Hindlimb muscle (tissue), 1 donor: ENCODE data around the gene AGR3. TPM values are rescaled to one million over a fixed set of nuclear protein-coding genes. Genes with fewer than 3 reads are reported as not detected.
A peak's percentile ranks its signal among the peaks of the same experiment; 100 is the strongest.

Source experiments
- DNase-seq: peaks from one replicate; pipeline ENCODE4 v3.0.0-alpha.2; 2013
- polyA plus RNA-seq: library from polyadenylated mRNA; unstranded; fragments of 120-200 nt; gene quantifications from one replicate; pipeline ENCODE4 v1.2.1, GENCODE V29; 2013; ENCODE audit not compliant: insufficient read length

AGR3 gene
- not detected for polyA plus RNA-seq

DNA sequence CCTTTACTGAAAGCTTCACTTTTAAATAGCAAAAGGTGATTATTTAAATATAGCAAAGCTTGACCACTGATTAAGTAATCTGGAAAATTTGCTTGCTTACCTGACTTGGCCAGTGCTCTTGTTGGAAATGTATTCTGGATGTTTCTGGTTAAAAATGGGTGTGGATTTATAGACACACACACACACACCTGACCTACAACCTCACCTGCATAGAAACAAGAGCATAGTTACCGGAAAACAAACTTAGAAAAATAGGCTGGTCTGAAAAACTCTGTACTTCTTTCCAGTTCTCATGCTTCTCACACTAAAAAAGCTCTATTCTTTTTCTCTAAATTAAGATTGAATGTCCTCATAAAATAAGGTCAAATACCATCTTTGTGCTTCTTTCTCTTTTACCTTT, at the start of gene AGR3:
TSS of gene AGR3 (minus strand) at position 140 of the 400 bp plus-strand sequence. CDS start 3,365 bp downstream, outside the sequence.
- DNase-seq: no peak

GRCh38 chr7:16930946-16931345, 49.2 kb upstream of the AGR3 start:
- no peak for DNase-seq

- DNase-seq: no peak
Observed at GRCh38 chr7:16929146-16929762, 47.5 kb upstream of the AGR3 start.

DNA sequence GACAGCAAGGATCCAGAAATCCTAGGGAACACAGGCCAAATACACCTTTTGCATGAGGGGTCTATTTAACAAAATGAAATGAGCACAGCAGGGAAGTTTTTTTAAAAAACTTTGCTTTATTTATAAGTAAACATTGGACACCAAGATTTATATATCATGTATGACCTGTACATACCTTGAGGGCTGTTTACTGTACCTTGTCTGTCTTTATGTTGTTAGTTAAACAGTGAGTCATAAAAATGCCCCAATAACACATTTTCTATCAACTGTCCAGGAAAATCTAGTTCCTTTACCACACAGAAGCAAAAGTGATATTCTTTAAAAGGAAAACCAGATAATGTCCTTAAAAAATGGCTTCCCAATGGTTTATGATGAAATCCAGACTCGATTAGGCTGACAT, 45.1 kb upstream of the AGR3 start:
- no peak for DNase-seq

DNA sequence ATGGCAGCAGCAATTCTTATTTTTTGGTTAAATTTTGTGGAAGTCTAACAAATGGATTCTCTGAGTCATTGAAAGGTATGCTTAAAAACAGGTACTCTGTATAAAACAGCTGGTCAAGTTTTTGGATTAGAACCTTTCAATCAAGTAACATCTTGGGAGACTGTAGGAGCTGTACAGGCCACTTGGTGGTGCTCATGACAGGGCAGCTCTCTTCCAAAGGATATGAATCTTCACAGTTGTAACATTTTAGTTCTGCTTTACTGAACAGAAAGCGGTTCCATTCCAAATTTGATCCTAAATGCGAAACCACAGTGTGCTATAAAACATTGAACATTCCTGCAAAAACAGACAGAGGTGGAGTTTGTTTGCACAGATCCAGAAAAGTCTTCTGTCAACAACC, 44.5 kb upstream of the AGR3 start:
- DNase-seq: no peak

DNA sequence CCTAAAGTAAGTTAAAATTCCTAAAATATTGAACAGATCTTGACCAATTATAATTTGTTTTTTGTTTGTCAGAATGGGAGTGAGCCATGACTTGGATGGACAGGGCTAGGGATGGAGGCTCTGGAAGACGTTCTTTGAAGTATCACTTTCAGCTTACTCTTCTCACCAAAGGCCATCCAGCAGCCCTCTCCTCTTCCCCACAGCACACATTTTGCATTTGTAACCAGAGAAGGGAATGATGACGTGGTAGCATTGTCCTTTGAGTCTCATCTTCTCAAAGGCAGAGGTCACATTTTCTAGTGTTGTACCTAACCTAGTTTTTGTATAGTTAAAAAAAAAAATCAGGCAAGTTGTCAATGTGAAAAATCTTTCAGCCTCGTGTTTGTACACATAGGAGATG, 43.8 kb upstream of the AGR3 start:
- DNase-seq: no peak

DNA sequence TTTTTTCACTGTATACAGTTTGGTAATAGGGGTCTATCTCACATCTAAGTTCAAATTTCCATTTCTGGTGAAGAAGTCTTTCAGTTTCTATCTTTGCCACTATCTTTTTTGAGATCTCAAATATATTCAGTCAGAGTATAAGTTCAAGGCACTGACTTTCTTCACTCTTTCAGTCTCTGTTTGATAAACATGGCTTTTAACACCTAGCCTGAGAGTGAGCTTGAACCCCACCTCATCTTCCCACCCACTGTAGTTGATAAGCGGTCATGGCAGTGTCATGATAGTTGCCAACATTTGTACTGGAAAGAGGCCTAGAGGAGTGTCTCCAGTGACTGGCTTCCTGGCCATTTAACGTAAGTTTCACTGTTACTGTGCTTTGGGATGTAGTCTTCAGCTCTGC, 41.2 kb upstream of the AGR3 start:
- DNase-seq: no peak

- no peak for DNase-seq
Observed at GRCh38 chr7:16921644-16922257, 40.0 kb upstream of the AGR3 start.

DNA sequence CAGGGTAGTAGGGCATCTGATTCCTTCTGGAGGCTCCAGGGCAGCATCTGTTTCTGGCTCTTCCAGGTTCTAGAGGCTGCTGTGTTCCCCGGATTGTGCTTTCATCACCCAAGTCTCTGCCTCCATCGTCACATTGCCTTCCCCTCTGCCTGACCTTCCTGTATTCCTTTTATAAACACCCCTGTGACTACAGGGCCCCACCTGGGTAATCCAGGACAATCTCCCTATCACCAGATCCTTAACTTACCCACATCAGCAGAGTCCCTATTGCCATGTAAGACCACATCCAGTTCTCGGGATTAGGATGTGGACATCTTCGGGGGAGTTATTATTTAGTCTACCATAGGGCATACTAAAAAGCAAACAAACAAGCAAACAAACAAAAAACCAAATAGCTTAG, 39.4 kb upstream of the AGR3 start:
- no peak for DNase-seq

DNA sequence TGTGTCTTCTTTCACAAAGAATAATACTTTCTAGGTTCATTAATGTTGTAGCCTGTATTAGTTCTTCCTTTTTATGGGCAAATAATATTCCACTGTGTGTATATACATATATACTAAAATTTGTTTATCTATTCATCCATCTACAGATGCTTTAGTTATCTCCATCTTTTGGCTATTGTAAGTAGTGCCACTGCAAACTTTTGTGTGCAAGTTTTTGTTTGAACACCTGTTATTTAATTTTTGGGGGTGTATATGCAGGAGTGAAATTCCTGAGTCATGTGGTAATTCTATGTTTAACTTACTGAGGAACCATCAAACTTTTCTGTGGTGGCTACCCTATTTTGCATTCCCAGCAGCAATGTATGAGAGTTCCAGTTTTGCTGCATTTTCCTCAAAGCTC, 37.7 kb upstream of the AGR3 start:
- DNase-seq: no peak

- peak; percentile 25 for DNase-seq
Observed at GRCh38 chr7:16918288-16918895, 36.6 kb upstream of the AGR3 start.

DNA sequence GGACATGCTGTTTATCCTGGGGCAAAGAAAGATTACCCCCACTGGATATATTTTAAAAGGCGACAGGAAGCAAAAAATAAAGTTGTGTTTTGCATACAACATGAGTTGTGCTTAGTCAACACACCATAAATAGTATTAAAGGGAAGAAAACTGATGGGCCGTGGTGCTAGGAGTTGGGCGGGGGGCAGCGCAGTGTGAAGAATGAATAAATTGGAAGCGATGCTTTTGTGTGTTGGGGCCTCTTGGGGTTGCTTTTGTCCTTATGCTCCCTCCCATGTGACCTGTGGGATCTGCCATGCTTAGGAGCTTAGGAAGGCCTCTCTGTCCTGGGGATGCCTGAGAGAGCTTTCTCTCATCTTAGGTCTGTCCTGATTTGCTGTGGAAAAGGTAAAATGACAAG, 35.0 kb upstream of the AGR3 start:
- DNase-seq: no peak

- no peak for DNase-seq
Observed at GRCh38 chr7:16916105-16916639, 34.4 kb upstream of the AGR3 start.

GRCh38 chr7:16915405-16915804, 33.6 kb upstream of the AGR3 start:
- no peak for DNase-seq

GRCh38 chr7:16914771-16915170, 33.0 kb upstream of the AGR3 start:
- DNase-seq: no peak

DNA sequence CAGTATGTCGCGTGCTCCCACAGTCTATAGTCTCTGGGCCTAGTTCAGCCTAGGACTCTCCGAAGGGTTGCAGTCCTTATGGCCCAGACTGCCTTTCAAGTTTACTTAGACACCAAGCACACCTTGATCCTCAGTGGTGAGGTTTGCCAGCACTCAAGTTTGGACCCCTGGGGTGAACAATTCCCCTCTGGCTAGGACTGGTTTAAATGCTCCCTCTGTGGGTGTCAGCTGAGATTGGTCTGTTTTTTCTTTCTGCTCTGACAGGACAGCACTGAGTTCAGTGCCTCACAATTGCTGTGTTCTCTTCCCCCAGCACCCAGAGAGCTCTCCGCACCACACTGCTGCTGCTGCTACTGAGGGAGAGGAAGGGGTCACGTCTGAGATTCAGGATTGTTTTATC, 31.9 kb upstream of the AGR3 start:
- no peak for DNase-seq

- no peak for DNase-seq
Observed at GRCh38 chr7:16912540-16912939, 30.8 kb upstream of the AGR3 start.

DNA sequence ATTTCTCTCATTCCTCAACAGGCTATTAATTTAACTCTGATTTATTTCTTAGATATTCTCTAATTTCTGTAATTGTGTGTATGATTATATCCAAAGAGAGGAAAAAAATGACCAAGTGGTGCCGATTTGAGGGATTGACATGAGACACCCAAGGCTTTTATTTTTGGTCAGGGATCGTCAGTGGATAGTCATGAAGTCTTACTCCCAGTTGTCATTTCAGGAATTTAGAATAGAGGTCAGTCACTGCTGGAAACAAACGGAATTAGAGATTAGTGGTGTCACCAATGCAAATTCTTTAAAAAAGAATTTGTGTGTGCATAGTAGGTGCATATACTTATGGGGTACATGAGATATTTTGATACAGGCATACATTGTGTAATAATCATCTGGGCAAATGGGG, 26.8 kb upstream of the AGR3 start:
- DNase-seq: no peak

GRCh38 chr7:16905300-16906044, 23.7 kb upstream of the AGR3 start:
- DNase-seq: no peak

DNA sequence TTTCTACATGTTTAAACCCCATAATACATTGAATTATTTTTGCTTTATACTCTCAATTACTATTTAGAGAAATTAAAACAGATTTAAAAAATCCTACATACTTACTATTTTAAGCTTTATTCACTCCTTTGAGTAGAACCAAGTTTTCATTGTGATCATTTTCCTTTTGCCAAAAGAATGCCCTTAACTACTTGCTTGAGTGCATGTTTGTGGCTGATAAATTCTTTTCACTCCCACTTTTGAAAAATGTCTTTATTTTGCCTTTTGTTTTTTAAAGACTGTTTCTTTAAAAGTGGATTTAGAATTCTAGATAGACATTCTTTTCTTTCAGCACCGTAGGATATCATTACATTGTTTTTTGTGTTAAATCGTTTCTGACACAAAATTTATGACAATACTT, 22.3 kb upstream of the AGR3 start:
- DNase-seq: no peak

DNA sequence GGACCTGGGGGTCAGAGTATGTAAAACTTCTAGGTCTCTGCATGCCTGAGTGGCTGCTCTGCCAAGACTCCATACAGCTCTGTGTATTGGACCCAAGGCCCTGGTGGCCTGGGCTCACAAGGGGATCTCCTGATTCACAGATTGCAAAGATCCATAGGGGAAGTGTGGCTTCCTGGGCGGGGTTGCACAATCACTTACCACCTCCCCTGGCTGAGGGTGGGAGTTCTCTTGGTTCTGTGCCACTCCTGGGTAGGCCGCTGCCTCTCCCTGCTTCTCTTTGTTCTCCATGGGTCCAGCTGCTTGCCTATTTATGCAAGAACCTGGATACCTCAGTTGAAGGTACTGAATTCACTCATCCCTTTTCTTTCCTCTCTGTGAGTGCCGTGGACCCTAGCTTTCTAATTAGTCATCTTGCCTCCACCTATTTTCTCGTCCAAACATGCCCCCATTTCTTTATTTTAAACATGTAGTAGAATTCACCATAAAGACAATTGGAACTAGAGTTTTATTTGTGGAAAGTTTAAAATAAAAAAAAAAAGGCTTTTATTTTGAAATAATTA, 18.5 kb upstream of the AGR3 start:
- DNase-seq: no peak

GRCh38 chr7:16891874-16892643, 10.3 kb upstream of the AGR3 start:
- no peak for DNase-seq
